PC-9 (cell line): Measurements from ENCODE around the gene CENPB.

Experiments
- EZH2 ChIP-seq: fragments of 200-600 bp; sonication (generic); IDR thresholded peaks from 2 replicates; pipeline ENCODE4 v1.8.0; 2017; ENCODE audit warnings: antibody characterized with exemption, low read depth
- TF ChIP-seq, protein P1 (sequence below): fragments of 200-600 bp; sonication (generic); conservative IDR thresholded peaks from 2 replicates; pipeline ENCODE4 v1.6.1; 2017; ENCODE audit warnings: mixed run types, antibody characterized with exemption, mild to moderate bottlenecking, moderate library complexity

GRCh38 chr20:3760655-3761348 lies 25.7 kb downstream of the CENPB start:
- TF ChIP-seq, protein P1, sequence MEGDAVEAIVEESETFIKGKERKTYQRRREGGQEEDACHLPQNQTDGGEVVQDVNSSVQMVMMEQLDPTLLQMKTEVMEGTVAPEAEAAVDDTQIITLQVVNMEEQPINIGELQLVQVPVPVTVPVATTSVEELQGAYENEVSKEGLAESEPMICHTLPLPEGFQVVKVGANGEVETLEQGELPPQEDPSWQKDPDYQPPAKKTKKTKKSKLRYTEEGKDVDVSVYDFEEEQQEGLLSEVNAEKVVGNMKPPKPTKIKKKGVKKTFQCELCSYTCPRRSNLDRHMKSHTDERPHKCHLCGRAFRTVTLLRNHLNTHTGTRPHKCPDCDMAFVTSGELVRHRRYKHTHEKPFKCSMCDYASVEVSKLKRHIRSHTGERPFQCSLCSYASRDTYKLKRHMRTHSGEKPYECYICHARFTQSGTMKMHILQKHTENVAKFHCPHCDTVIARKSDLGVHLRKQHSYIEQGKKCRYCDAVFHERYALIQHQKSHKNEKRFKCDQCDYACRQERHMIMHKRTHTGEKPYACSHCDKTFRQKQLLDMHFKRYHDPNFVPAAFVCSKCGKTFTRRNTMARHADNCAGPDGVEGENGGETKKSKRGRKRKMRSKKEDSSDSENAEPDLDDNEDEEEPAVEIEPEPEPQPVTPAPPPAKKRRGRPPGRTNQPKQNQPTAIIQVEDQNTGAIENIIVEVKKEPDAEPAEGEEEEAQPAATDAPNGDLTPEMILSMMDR, result no peak
- TF ChIP-seq EZH2, result no peak
